OCI-LY3 (cell line): ENCODE data around the gene TAF1B.

Experiments
- EZH2phosphoT487 ChIP-seq: fragments of 200-600 bp; shearing (Covaris generic); IDR thresholded peaks from 2 replicates; pipeline ENCODE4 v1.6.1; 2018; ENCODE audit warnings: antibody characterized with exemption, mixed run types, low read depth
- TF ChIP-seq, protein P1 (sequence below): fragments of 200-600, 300-600 bp; sonication (generic); IDR thresholded peaks from 2 replicates; pipeline ENCODE4 v1.5.1; 2014; ENCODE audit warnings: antibody characterized with exemption, low read length, low read depth

- no peak for TF ChIP-seq EZH2phosphoT487
- TF ChIP-seq, protein P1, sequence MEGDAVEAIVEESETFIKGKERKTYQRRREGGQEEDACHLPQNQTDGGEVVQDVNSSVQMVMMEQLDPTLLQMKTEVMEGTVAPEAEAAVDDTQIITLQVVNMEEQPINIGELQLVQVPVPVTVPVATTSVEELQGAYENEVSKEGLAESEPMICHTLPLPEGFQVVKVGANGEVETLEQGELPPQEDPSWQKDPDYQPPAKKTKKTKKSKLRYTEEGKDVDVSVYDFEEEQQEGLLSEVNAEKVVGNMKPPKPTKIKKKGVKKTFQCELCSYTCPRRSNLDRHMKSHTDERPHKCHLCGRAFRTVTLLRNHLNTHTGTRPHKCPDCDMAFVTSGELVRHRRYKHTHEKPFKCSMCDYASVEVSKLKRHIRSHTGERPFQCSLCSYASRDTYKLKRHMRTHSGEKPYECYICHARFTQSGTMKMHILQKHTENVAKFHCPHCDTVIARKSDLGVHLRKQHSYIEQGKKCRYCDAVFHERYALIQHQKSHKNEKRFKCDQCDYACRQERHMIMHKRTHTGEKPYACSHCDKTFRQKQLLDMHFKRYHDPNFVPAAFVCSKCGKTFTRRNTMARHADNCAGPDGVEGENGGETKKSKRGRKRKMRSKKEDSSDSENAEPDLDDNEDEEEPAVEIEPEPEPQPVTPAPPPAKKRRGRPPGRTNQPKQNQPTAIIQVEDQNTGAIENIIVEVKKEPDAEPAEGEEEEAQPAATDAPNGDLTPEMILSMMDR = no peak
Observed at GRCh38 chr2:9941996-9942390, 98.7 kb downstream of the TAF1B start.
